ENCODE data around the gene CCDC8.
"Not testable (repeated sequence)": the region's sequence is repeated elsewhere in the genome, so short reads cannot be mapped to it uniquely, and the experiment has no call there.

CCDC8 gene

GRCh38 chr19:46427518-46428045, 14.2 kb upstream of the CCDC8 start:
- H3K4me3 ChIP-seq (ENCODE audit: low read length): no peak overlapping the region
- H3K4me2 ChIP-seq (ENCODE audit: low read length): no peak overlapping the region
- peaks cover 7% of the 10 kb centered on the region for H3K27me3 ChIP-seq (ENCODE audit: control insufficient read depth, insufficient read depth, low read length)
- H3K9me3 ChIP-seq (replicated peaks; ENCODE audit: low read length): no peaks in the 10 kb centered on the region
- no peak overlapping the region for H3K9ac ChIP-seq (ENCODE audit: low read depth, low read length)
- H3K4me1 ChIP-seq (ENCODE audit: control insufficient read depth, insufficient read depth, low read length): peaks cover 13% of the 10 kb centered on the region
- H3K36me3 ChIP-seq (ENCODE audit: insufficient read depth, low read length): no peaks in the 10 kb centered on the region

GRCh38 chr19:46426506-46427162, 13.3 kb upstream of the CCDC8 start:
- H3K4me3 ChIP-seq (ENCODE audit: low read length): peak overlapping the region; percentile 67
- peak overlapping the region; percentile 68 for H3K9ac ChIP-seq (ENCODE audit: low read depth, low read length)
- H3K36me3 ChIP-seq (ENCODE audit: insufficient read depth, low read length): no peaks in the 10 kb centered on the region
- H3K4me1 ChIP-seq (ENCODE audit: control insufficient read depth, insufficient read depth, low read length): peaks cover 13% of the 10 kb centered on the region
- H3K27me3 ChIP-seq (ENCODE audit: control insufficient read depth, insufficient read depth, low read length): peaks cover 7% of the 10 kb centered on the region
- H3K9me3 ChIP-seq (replicated peaks; ENCODE audit: low read length): no peaks in the 10 kb centered on the region
- H3K4me2 ChIP-seq (ENCODE audit: low read length): peak overlapping the region; percentile 80

GRCh38 chr19:46426035-46426505, 12.7 kb upstream of the CCDC8 start:
- H3K4me1 ChIP-seq (ENCODE audit: control insufficient read depth, insufficient read depth, low read length): peaks cover 13% of the 10 kb centered on the region
- H3K27me3 ChIP-seq (ENCODE audit: control insufficient read depth, insufficient read depth, low read length): peaks cover 7% of the 10 kb centered on the region
- H3K4me2 ChIP-seq (ENCODE audit: low read length): peak overlapping the region; percentile 80
- no peaks in the 10 kb centered on the region for H3K9me3 ChIP-seq (replicated peaks; ENCODE audit: low read length)
- no peaks in the 10 kb centered on the region for H3K36me3 ChIP-seq (ENCODE audit: insufficient read depth, low read length)
- peak overlapping the region; percentile 67 for H3K4me3 ChIP-seq (ENCODE audit: low read length)
- peak overlapping the region; percentile 68 for H3K9ac ChIP-seq (ENCODE audit: low read depth, low read length)

- no peak overlapping the region for H3K4me2 ChIP-seq (ENCODE audit: low read length)
- H3K27me3 ChIP-seq (ENCODE audit: control insufficient read depth, insufficient read depth, low read length): peaks cover 2% of the 10 kb centered on the region
- peaks cover 4% of the 10 kb centered on the region for H3K4me1 ChIP-seq (ENCODE audit: control insufficient read depth, insufficient read depth, low read length)
- no peak overlapping the region for H3K9ac ChIP-seq (ENCODE audit: low read depth, low read length)
- H3K36me3 ChIP-seq (ENCODE audit: insufficient read depth, low read length): no peaks in the 10 kb centered on the region
- no peaks in the 10 kb centered on the region for H3K9me3 ChIP-seq (replicated peaks; ENCODE audit: low read length)
- no peak overlapping the region for H3K4me3 ChIP-seq (ENCODE audit: low read length)
Measured at GRCh38 chr19:46423188-46423587, 9.8 kb upstream of the CCDC8 start.

GRCh38 chr19:46422344-46422743, 9.0 kb upstream of the CCDC8 start:
- Histone ChIP-seq H3K4me1 (ENCODE audit: control insufficient read depth, insufficient read depth, low read length) (peaks cover 4% of the 10 kb centered on the region), H3K27me3 (ENCODE audit: control insufficient read depth, insufficient read depth, low read length) (no peaks in the 10 kb centered on the region), H3K36me3 (ENCODE audit: insufficient read depth, low read length) (no peaks in the 10 kb centered on the region), H3K4me3 (ENCODE audit: low read length) (no peak overlapping the region), H3K9ac (ENCODE audit: low read depth, low read length) (no peak overlapping the region), H3K4me2 (ENCODE audit: low read length) (no peak overlapping the region), H3K9me3 (replicated peaks; ENCODE audit: low read length) (no peaks in the 10 kb centered on the region)

- H3K36me3 ChIP-seq (ENCODE audit: insufficient read depth, low read length): no peaks in the 10 kb centered on the region
- H3K9me3 ChIP-seq (replicated peaks; ENCODE audit: low read length): no peaks in the 10 kb centered on the region
- H3K4me2 ChIP-seq (ENCODE audit: low read length): no peak overlapping the region
- no peaks in the 10 kb centered on the region for H3K27me3 ChIP-seq (ENCODE audit: control insufficient read depth, insufficient read depth, low read length)
- H3K9ac ChIP-seq (ENCODE audit: low read depth, low read length): no peak overlapping the region
- peaks cover 10% of the 10 kb centered on the region for H3K4me1 ChIP-seq (ENCODE audit: control insufficient read depth, insufficient read depth, low read length)
- H3K4me3 ChIP-seq (ENCODE audit: low read length): no peak overlapping the region
Measured at GRCh38 chr19:46420056-46420455, 6.7 kb upstream of the CCDC8 start.

- H3K9ac ChIP-seq (ENCODE audit: low read depth, low read length): peak overlapping the region; percentile 53
- not testable (repeated sequence) for H3K27me3 ChIP-seq (ENCODE audit: control insufficient read depth, insufficient read depth, low read length)
- H3K4me1 ChIP-seq (ENCODE audit: control insufficient read depth, insufficient read depth, low read length): peaks cover 36% of the 10 kb centered on the region
Measured at GRCh38 chr19:46415804-46416709, 2.7 kb upstream of the CCDC8 start.

GRCh38 chr19:46414899-46415298, 1.5 kb upstream of the CCDC8 start:
- H3K36me3 ChIP-seq (ENCODE audit: insufficient read depth, low read length); H3K9me3 ChIP-seq (replicated peaks; ENCODE audit: low read length); H3K4me2 ChIP-seq (ENCODE audit: low read length); H3K9ac ChIP-seq (ENCODE audit: low read depth, low read length); H3K27me3 ChIP-seq (ENCODE audit: control insufficient read depth, insufficient read depth, low read length); H3K4me3 ChIP-seq (ENCODE audit: low read length): not testable (repeated sequence)
- peaks cover 39% of the 10 kb centered on the region for H3K4me1 ChIP-seq (ENCODE audit: control insufficient read depth, insufficient read depth, low read length)

More at GRCh38 chr19:46415804-46416709, 2.7 kb upstream of the CCDC8 start:
- Histone ChIP-seq H3K4me2 (ENCODE audit: low read length) (peak overlapping the region; percentile 80), H3K4me3 (ENCODE audit: low read length) (peak overlapping the region; percentile 70)
- H3K36me3 ChIP-seq (ENCODE audit: insufficient read depth, low read length); H3K9me3 ChIP-seq (replicated peaks; ENCODE audit: low read length): not testable (repeated sequence)

GRCh38 chr19:46412650-46413261, 608 bp downstream of the CCDC8 start:
- Histone ChIP-seq H3K4me1 (ENCODE audit: control insufficient read depth, insufficient read depth, low read length) (peaks cover 46% of the 10 kb centered on the region), H3K36me3 (ENCODE audit: insufficient read depth, low read length) (no peaks in the 10 kb centered on the region), H3K27me3 (ENCODE audit: control insufficient read depth, insufficient read depth, low read length) (peaks cover 6% of the 10 kb centered on the region), H3K4me2 (ENCODE audit: low read length) (peak overlapping the region; percentile 79), H3K9me3 (replicated peaks; ENCODE audit: low read length) (no peaks in the 10 kb centered on the region), H3K9ac (ENCODE audit: low read depth, low read length) (peak overlapping the region; percentile 80), H3K4me3 (ENCODE audit: low read length) (peak overlapping the region; percentile 63)

GRCh38 chr19:46411925-46412649, 1.3 kb downstream of the CCDC8 start:
- Histone ChIP-seq H3K36me3 (ENCODE audit: insufficient read depth, low read length) (no peaks in the 10 kb centered on the region), H3K4me2 (ENCODE audit: low read length) (peak overlapping the region; percentile 79), H3K9ac (ENCODE audit: low read depth, low read length) (peak overlapping the region; percentile 80), H3K4me1 (ENCODE audit: control insufficient read depth, insufficient read depth, low read length) (peaks cover 46% of the 10 kb centered on the region), H3K27me3 (ENCODE audit: control insufficient read depth, insufficient read depth, low read length) (peaks cover 7% of the 10 kb centered on the region), H3K4me3 (ENCODE audit: low read length) (peak overlapping the region; percentile 63), H3K9me3 (replicated peaks; ENCODE audit: low read length) (no peaks in the 10 kb centered on the region)
